H1 (cell line): ENCODE data around the gene TXNL4A. TPM values are rescaled to one million over a fixed set of nuclear protein-coding genes. Genes with fewer than 3 reads are reported as not detected.

Experiments used
- CTCF ChIA-PET: fragments of 300-600 bp; sonication (Branson Sonifier 250); formaldehyde crosslinking; loops from one replicate; lab custom pipeline; 2021; ENCODE audit not compliant: partially characterized antibody; lab: Charles Lee
- POLR2A ChIA-PET: fragments of 300-600 bp; sonication (Branson Sonifier 250); formaldehyde crosslinking; loops from one replicate; lab custom pipeline; 2021; ENCODE audit warnings: inconsistent platforms; ENCODE audit not compliant: partially characterized antibody; lab: Charles Lee
- DNase-seq, 2 experiments: peaks; one replicate each; pipeline versions ENCODE4 v3.0.0 to v3.0.0-alpha.2; 2010 to 2022; ENCODE audit warnings: low spot score in 2 of 2, low read depth in 1 of 2, mixed read lengths in 1 of 2
- FAIRE-seq: peaks from 2 replicates; lab custom pipeline; 2011; peaks lifted over from hg19 to GRCh38; lab: Jason Lieb, UNC
- H2AFZ ChIP-seq: 2 replicates; pipeline ENCODE4 v1.8.1; 2012; ENCODE audit warnings: low read length, inconsistent platforms
- H2AK5ac ChIP-seq: 2 replicates; pipeline ENCODE4 v1.6.1; 2013; ENCODE audit warnings: low read depth, low read length
- H2BK120ac ChIP-seq: replicated peaks from 2 replicates; pipeline ENCODE3; 2013; ENCODE audit warnings: low read depth, low read length, inconsistent platforms
- H2BK12ac ChIP-seq: 2 replicates; pipeline ENCODE4 v1.6.1; 2013; ENCODE audit warnings: low read depth, low read length
- H2BK15ac ChIP-seq: 2 replicates; pipeline ENCODE4 v1.6.1; 2013; ENCODE audit warnings: low read length
- H2BK20ac ChIP-seq: 2 replicates; pipeline ENCODE4 v1.6.1; 2013; ENCODE audit warnings: low read length
- H2BK5ac ChIP-seq: 2 replicates; pipeline ENCODE4 v1.6.1; 2013; ENCODE audit warnings: low read depth, low read length
- H3K14ac ChIP-seq: 2 replicates; pipeline ENCODE4 v1.6.1; 2013; ENCODE audit warnings: inconsistent platforms; ENCODE audit not compliant: insufficient read length
- H3K18ac ChIP-seq: 2 replicates; pipeline ENCODE4 v1.6.1; 2013; ENCODE audit warnings: low read length; ENCODE audit errors: extremely low read depth
- H3K23ac ChIP-seq: 2 replicates; pipeline ENCODE4 v1.6.1; 2013; ENCODE audit warnings: inconsistent platforms; ENCODE audit not compliant: insufficient read length
- H3K23me2 ChIP-seq: 2 replicates; pipeline ENCODE4 v1.6.1; 2013; ENCODE audit warnings: low read depth, low read length
- H3K27ac ChIP-seq: 2 replicates; pipeline ENCODE4 v1.6.1; 2011; ENCODE audit warnings: low read depth, low read length, inconsistent platforms
- H3K27me3 ChIP-seq, 4 experiments: replicated peaks in 1 of 4; 1 replicate in 1 of 4; 2 replicates in 3 of 4; pipeline versions ENCODE4 v1.6.1 to v1.8.1; 2011 to 2013; ENCODE audit warnings: low read length in 3 of 4, mild to moderate bottlenecking in 3 of 4, inconsistent platforms in 2 of 4, mixed read lengths in 2 of 4, moderate library complexity in 1 of 4; ENCODE audit not compliant: control insufficient read depth in 3 of 4, insufficient read depth in 3 of 4; ENCODE audit errors: extremely low read depth in 1 of 4
- H3K36me3 ChIP-seq, 4 experiments: 2 replicates each; pipeline versions ENCODE4 v1.6.1 to v1.8.1; 2011 to 2013; ENCODE audit warnings: mild to moderate bottlenecking in 4 of 4, low read length in 3 of 4, moderate library complexity in 2 of 4, control low read depth in 1 of 4, inconsistent platforms in 1 of 4; ENCODE audit not compliant: insufficient read depth in 4 of 4, control insufficient read depth in 2 of 4
- H3K4ac ChIP-seq: replicated peaks from 2 replicates; pipeline ENCODE3; 2013; ENCODE audit warnings: low read length, low read depth, mixed read lengths, inconsistent platforms; ENCODE audit not compliant: insufficient read length
- H3K4me1 ChIP-seq, 4 experiments: replicated peaks in 1 of 4; 1 replicate in 1 of 4; 2 replicates in 3 of 4; pipeline versions ENCODE4 v1.6.1 to v1.8.1; 2011 to 2013; ENCODE audit warnings: low read length in 3 of 4, inconsistent platforms in 2 of 4, mixed read lengths in 1 of 4; ENCODE audit not compliant: insufficient read depth in 4 of 4, control insufficient read depth in 3 of 4
- H3K4me2 ChIP-seq, 2 experiments: 2 replicates each; pipeline versions ENCODE4 v1.6.1 to v1.8.1; 2011 to 2013; ENCODE audit warnings: low read depth in 2 of 2, low read length in 2 of 2, control low read depth in 1 of 2, inconsistent platforms in 1 of 2, mild to moderate bottlenecking in 1 of 2; ENCODE audit not compliant: insufficient read depth in 1 of 2
- H3K4me3 ChIP-seq, 4 experiments: fragments of 200-600, 300-600 bp in 1 of 4; sonication (generic), shearing (Covaris generic), sonication (Bioruptor Twin) in 1 of 4; 2 replicates each; pipeline versions ENCODE4 v1.5.1 to v1.8.1; 2011 to 2016; ENCODE audit warnings: low read length in 4 of 4, low read depth in 3 of 4, control low read depth in 2 of 4, inconsistent platforms in 2 of 4, mild to moderate bottlenecking in 2 of 4, mixed read lengths in 1 of 4, moderate library complexity in 1 of 4; ENCODE audit not compliant: insufficient read depth in 2 of 4; ENCODE audit errors: extremely low read depth in 1 of 4
- H3K56ac ChIP-seq: replicated peaks from 2 replicates; pipeline ENCODE3; 2013; ENCODE audit warnings: low read depth, mild to moderate bottlenecking, mixed read lengths, low read length, inconsistent platforms; ENCODE audit not compliant: insufficient read length
- H3K79me1 ChIP-seq: 2 replicates; pipeline ENCODE4 v1.6.1; 2013; ENCODE audit warnings: low read depth, low read length, control low read depth
- H3K79me2 ChIP-seq, 2 experiments: 2 replicates each; pipeline versions ENCODE4 v1.6.1 to v1.8.1; 2012 to 2013; ENCODE audit warnings: low read length in 2 of 2, mild to moderate bottlenecking in 2 of 2, inconsistent platforms in 1 of 2; ENCODE audit not compliant: insufficient read depth in 2 of 2, control insufficient read depth in 1 of 2
- H3K9ac ChIP-seq, 4 experiments: replicated peaks in 1 of 4; 1 replicate in 1 of 4; 2 replicates in 3 of 4; pipeline versions ENCODE4 v1.6.1 to v1.8.1; 2011 to 2013; ENCODE audit warnings: low read depth in 3 of 4, low read length in 3 of 4, control low read depth in 2 of 4, mild to moderate bottlenecking in 2 of 4, moderate library complexity in 2 of 4, inconsistent platforms in 1 of 4; ENCODE audit errors: extremely low read depth in 1 of 4
- H3K9me3 ChIP-seq, 2 experiments: 2 replicates each; pipeline versions ENCODE4 v1.6.1 to v1.8.1; 2012 to 2013; ENCODE audit warnings: mild to moderate bottlenecking in 2 of 2, moderate library complexity in 2 of 2, control low read depth in 1 of 2, inconsistent platforms in 1 of 2, low read depth in 1 of 2, low read length in 1 of 2, mixed read lengths in 1 of 2; ENCODE audit not compliant: insufficient read depth in 2 of 2
- H4K20me1 ChIP-seq, 2 experiments: replicated peaks in 1 of 2; 2 replicates each; pipeline versions ENCODE3 to v1.8.1; 2011 to 2013; ENCODE audit warnings: inconsistent platforms in 2 of 2, low read length in 2 of 2, mild to moderate bottlenecking in 1 of 2; ENCODE audit not compliant: insufficient read depth in 2 of 2, control insufficient read depth in 1 of 2
- H4K5ac ChIP-seq: 2 replicates; pipeline ENCODE4 v1.6.1; 2013; ENCODE audit warnings: low read length, low read depth, mixed read lengths, inconsistent platforms; ENCODE audit not compliant: insufficient read length
- H4K8ac ChIP-seq: 2 replicates; pipeline ENCODE4 v1.8.0; 2013; ENCODE audit warnings: mild to moderate bottlenecking, moderate library complexity, low read length, inconsistent platforms; ENCODE audit not compliant: insufficient read depth; ENCODE audit errors: extremely low read depth
- H4K91ac ChIP-seq: replicated peaks from 2 replicates; pipeline ENCODE3; 2013; ENCODE audit warnings: low read length, mixed read lengths, inconsistent platforms; ENCODE audit not compliant: insufficient read length
- ASH2L ChIP-seq: fragments of 200-600, 300-600 bp; sonication (generic); IDR thresholded peaks from one replicate; pipeline ENCODE4 v1.7.1; 2017; ENCODE audit warnings: low read length
- EP300 ChIP-seq, 2 experiments: IDR thresholded peaks; 1 replicate in 1 of 2; 2 replicates in 1 of 2; pipeline ENCODE4 v1.6.1; 2011 to 2012; ENCODE audit warnings: low read depth in 2 of 2, low read length in 2 of 2, mild to moderate bottlenecking in 2 of 2, borderline replicate concordance in 1 of 2, inconsistent platforms in 1 of 2, moderate library complexity in 1 of 2
- FOSL1 ChIP-seq: IDR thresholded peaks from 2 replicates; pipeline ENCODE4 v1.6.1; 2011; ENCODE audit warnings: mild to moderate bottlenecking, low read depth, low read length, moderate library complexity; ENCODE audit not compliant: insufficient read depth
- HDAC6 ChIP-seq: IDR thresholded peaks from one replicate; pipeline ENCODE4 v1.7.1; 2012; ENCODE audit warnings: low read depth, mild to moderate bottlenecking, inconsistent platforms, low read length, moderate library complexity
- KDM1A ChIP-seq: fragments of 200-600, 300-600 bp; sonication (generic); IDR thresholded peaks from 2 replicates; pipeline ENCODE4 v1.7.1; 2016; ENCODE audit warnings: mild to moderate bottlenecking, low read length, borderline replicate concordance
- RFX5 ChIP-seq: IDR thresholded peaks from 2 replicates; pipeline ENCODE4 v1.6.1; 2011; ENCODE audit warnings: low read depth, low read length, improper control_type of control experiment, borderline replicate concordance
- SP1 ChIP-seq: IDR thresholded peaks from 2 replicates; pipeline ENCODE4 v1.6.1; 2011; ENCODE audit warnings: low read depth, low read length
- SP4 ChIP-seq: IDR thresholded peaks from 2 replicates; pipeline ENCODE4 v1.6.1; 2012; ENCODE audit warnings: low read length, inconsistent platforms
- TBP ChIP-seq: IDR thresholded peaks from 2 replicates; pipeline ENCODE4 v1.6.1; 2011; ENCODE audit warnings: low read depth, low read length, improper control_type of control experiment
- USF2 ChIP-seq: IDR thresholded peaks from 2 replicates; pipeline ENCODE4 v1.6.1; 2011; ENCODE audit warnings: low read length, improper control_type of control experiment
- WGBS, 2 experiments: shearing (Covaris generic) in 1 of 2; methylation state at CpG; one replicate each; pipeline versions ENCODE4 v1.1.6 to v1.1.7; 2013 to 2015; ENCODE audit warnings: low lambda C conversion rate in 2 of 2, mixed read lengths in 2 of 2, inconsistent platforms in 1 of 2, low coverage in 1 of 2, missing lambda C conversion rate in 1 of 2; ENCODE audit not compliant: insufficient replicate concordance in 2 of 2, insufficient coverage in 1 of 2, insufficient read length in 1 of 2; ENCODE audit errors: extremely low coverage in 1 of 2, missing lambda C conversion rate in 1 of 2; 5-methylcytosine and 5-hydroxymethylcytosine counted together
- polyA plus RNA-seq, 7 experiments: library from polyadenylated mRNA; depleted of rRNA in 3 of 7; stranded (reverse) in 5 of 7; unstranded in 2 of 7; fragments of >200 nt in 5 of 7; fragments of 200-250 nt in 2 of 7; gene quantifications; 1 replicate in 5 of 7; 2 replicates in 1 of 7; 4 replicates in 1 of 7; pipeline versions ENCODE4 v1.2.1 to v1.2.3, GENCODE V29; 2011 to 2013; ENCODE audit warnings: missing spikeins in 2 of 7, mixed read lengths in 2 of 7
- total RNA-seq: library from RNA; stranded (reverse); fragmentation: NEBNext Ultra II Directional; extraction: Animal tissue kit (Norgen Biotek cat#: 25700); gene quantifications from 2 replicates; pipeline ENCODE4 v1.2.1, GENCODE V29; 2021

The TXNL4A gene
- total and polyA plus RNA-seq, 2 of the 8 experiments (the other 6 are each of a cell fraction or from before 2014, with no cell fraction given) = 169 to 181 TPM

GRCh38 chr18:79956276-79956675, 32.1 kb downstream of the TXNL4A start:
- H2BK120ac ChIP-seq = no peak overlapping the region
- CTCF ChIA-PET = no interaction called here
- 85% methylated on average over 2 of the region's 2 CpGs; no CpG with 5 or more reads in 1 of the 2 experiments for WGBS, 2 experiments
- no peaks in the 10 kb centered on the region for H3K9me3 ChIP-seq
- H3K18ac ChIP-seq = no peak overlapping the region
- H2BK20ac ChIP-seq = no peak overlapping the region
- no peak for FAIRE-seq
- H3K27me3 ChIP-seq = peaks cover 10 to 51% (median 47%) of the 10 kb centered on the region in 4 experiments
- no peak overlapping the region for H2BK12ac ChIP-seq
- H2BK15ac ChIP-seq = no peak overlapping the region
- H3K36me3 ChIP-seq = no peaks in the 10 kb centered on the region
- no peak overlapping the region for H4K91ac ChIP-seq
- H4K5ac ChIP-seq = no peak overlapping the region
- H3K23ac ChIP-seq = no peak overlapping the region
- peaks cover 12% of the 10 kb centered on the region; the same call in 1 of the 2 replicates for H3K23me2 ChIP-seq
- POLR2A ChIA-PET = no interaction called here
- H4K8ac ChIP-seq = no peak overlapping the region
- no peak overlapping the region for H3K4me2 ChIP-seq
- H2AFZ ChIP-seq = no peak overlapping the region
- H3K4me1 ChIP-seq = peaks cover 5 to 22% (median 15%) of the 10 kb centered on the region in 4 experiments
- no peak overlapping the region for H2BK5ac ChIP-seq
- no peak overlapping the region for H2AK5ac ChIP-seq
- TF ChIP-seq SP4 (no peak), ASH2L (no peak), EP300 (IDR thresholded peaks at IDR 0.05; ENCODE audit: borderline replicate concordance in 1 of 2, low read depth in 2 of 2, low read length in 2 of 2) (no peak), SP1 (no peak), USF2 (no peak), KDM1A (no peak), FOSL1 (no peak), HDAC6 (no peak), TBP (no peak), RFX5 (no peak)
- no peaks in the 10 kb centered on the region for H3K79me1 ChIP-seq
- no peak for DNase-seq
- H3K4ac ChIP-seq = no peak overlapping the region
- no peak overlapping the region for H3K56ac ChIP-seq
- peaks cover 0 to 2% of the 10 kb centered on the region in 2 experiments for H4K20me1 ChIP-seq
- H3K79me2 ChIP-seq = no peaks in the 10 kb centered on the region
- no peak overlapping the region for H3K14ac ChIP-seq
- H3K9ac ChIP-seq = no peak overlapping the region
- H3K27ac ChIP-seq = no peak overlapping the region
- no peak overlapping the region for H3K4me3 ChIP-seq
